Kidney (tissue), 14 donors: ENCODE data around the gene MAPT. TPM values are rescaled to one million over a fixed set of nuclear protein-coding genes. Genes with fewer than 3 reads are reported as not detected.

Experiments used
- DNase-seq, 5 donors: peaks; one replicate each; pipeline ENCODE4 v3.0.0-alpha.2; 2013 to 2020
- FAIRE-seq: peaks from 2 replicates; lab custom pipeline; 2012; peaks lifted over from hg19 to GRCh38; lab: Jason Lieb, UNC
- H3K27ac ChIP-seq, 2 donors: one replicate each; pipeline ENCODE4 v1.7.0; 2013; ENCODE audit warnings: low read depth in 2 of 2, low read length in 2 of 2, inconsistent platforms in 1 of 2
- H3K27me3 ChIP-seq: one replicate; pipeline ENCODE4 v1.7.1; 2013; ENCODE audit warnings: low read length, inconsistent platforms; ENCODE audit not compliant: control insufficient read depth, insufficient read depth
- H3K36me3 ChIP-seq, 3 donors: one replicate each; pipeline versions ENCODE4 v1.7.0 to v1.7.1; 2013; ENCODE audit warnings: low read length in 3 of 3, control low read depth in 1 of 3, inconsistent platforms in 1 of 3; ENCODE audit not compliant: insufficient read depth in 3 of 3, control insufficient read depth in 2 of 3
- H3K4me1 ChIP-seq, 3 donors: one replicate each; pipeline versions ENCODE4 v1.7.0 to v1.7.1; 2013; ENCODE audit warnings: low read length in 3 of 3, inconsistent platforms in 1 of 3, low read depth in 1 of 3; ENCODE audit not compliant: control insufficient read depth in 2 of 3, insufficient read depth in 2 of 3
- H3K4me3 ChIP-seq, 3 donors: one replicate each; pipeline versions ENCODE4 v1.7.0 to v1.8.1; 2013; ENCODE audit warnings: low read length in 3 of 3, control low read depth in 1 of 3, inconsistent platforms in 1 of 3
- H3K9ac ChIP-seq, 3 donors: one replicate each; pipeline versions ENCODE4 v1.7.0 to v1.7.1; 2013; ENCODE audit warnings: low read length in 3 of 3, control low read depth in 1 of 3, inconsistent platforms in 1 of 3
- H3K9me3 ChIP-seq, 3 donors: one replicate each; pipeline versions ENCODE4 v1.7.0 to v1.7.1; 2013; ENCODE audit warnings: low read length in 3 of 3, control low read depth in 1 of 3, inconsistent platforms in 1 of 3; ENCODE audit not compliant: control insufficient read depth in 2 of 3, insufficient read depth in 1 of 3
- CTCF ChIP-seq: IDR thresholded peaks from 3 replicates; pipeline ENCODE4 v1.5.1; 2012; ENCODE audit warnings: mild to moderate bottlenecking, moderate library complexity, borderline replicate concordance; ENCODE audit not compliant: insufficient read depth; ENCODE audit errors: extremely low read depth
- intact Hi-C: fragments of 100-400 bp; cut with DNase I; formaldehyde crosslinking; loops from one replicate; pipeline ENCODE4 v1.11.1; 2022
- polyA plus RNA-seq: library from polyadenylated mRNA; stranded (reverse); fragments of 350-450 nt; fragmentation: Illumina TruSeq; extraction: RNeasy Lipid Tissue Mini Kit (QIAGEN cat#74804); gene quantifications from one replicate; pipeline ENCODE4 v1.2.3, GENCODE V29; 2014; ENCODE audit warnings: low read depth, low replicate concordance; ENCODE audit not compliant: insufficient read depth
- total RNA-seq: library from RNA; stranded (reverse); fragmentation: NEBNext Ultra II Directional; extraction: Animal tissue kit (Norgen Biotek cat#: 25700); gene quantifications from one replicate; pipeline ENCODE4 v1.2.1, GENCODE V29; 2021
- donor health status: control.
- donor health status: control.
- donor health status: control.
- donor health status: control.
- donor health status: control.
- donor health status: DM: yes; HTN: yes; CAD: no.
- donor health status: Normal renal cell carcinoma (clear cell type).

MAPT gene
- total and polyA plus RNA-seq, 2 donors from 2014 or later: 2.9 to 15.4 TPM

GRCh38 chr17:45995627-45996270 lies 101.4 kb downstream of the MAPT start:
- Histone ChIP-seq H3K9me3 (no peaks in the 10 kb centered on the region), H3K4me3 (no peak overlapping the region), H3K36me3 (peaks cover 0 to 6% (median 0%) of the 10 kb centered on the region in 3 donors), H3K27ac (no peak overlapping the region), H3K4me1 (no peaks in the 10 kb centered on the region), H3K9ac (no peak overlapping the region), H3K27me3 (no peaks in the 10 kb centered on the region)
- DNase-seq (no peak), FAIRE-seq (no peak)
- TF ChIP-seq CTCF: no peak
- intact Hi-C loops: no loop called here

- Histone ChIP-seq H3K27ac (no peak overlapping the region), H3K9ac (no peak overlapping the region), H3K36me3 (peaks cover 0 to 5% (median 0%) of the 10 kb centered on the region in 3 donors), H3K9me3 (no peaks in the 10 kb centered on the region), H3K4me3 (no peak overlapping the region), H3K4me1 (no peaks in the 10 kb centered on the region), H3K27me3 (no peaks in the 10 kb centered on the region)
- no peak for DNase-seq
- intact Hi-C loops: no loop called here
- TF ChIP-seq CTCF: no peak
- FAIRE-seq: no peak
These were observed 102.1 kb downstream of the MAPT start for GRCh38 chr17:45996282-45996937.

GRCh38 chr17:45997166-45997565 lies 102.8 kb downstream of the MAPT start:
- no peak overlapping the region for H3K27ac ChIP-seq
- FAIRE-seq (no peak), DNase-seq (no peak)
- no peaks in the 10 kb centered on the region for H3K9me3 ChIP-seq
- H3K27me3 ChIP-seq: no peaks in the 10 kb centered on the region
- no peaks in the 10 kb centered on the region for H3K4me1 ChIP-seq
- H3K9ac ChIP-seq: no peak overlapping the region
- no peak for TF ChIP-seq CTCF
- peaks cover 0 to 5% (median 0%) of the 10 kb centered on the region in 3 donors for H3K36me3 ChIP-seq
- no peak overlapping the region for H3K4me3 ChIP-seq
- intact Hi-C loops: no loop called here
